ENCODE results near the gene MARCHF10. TPM values are rescaled to one million over a fixed set of nuclear protein-coding genes. Genes with fewer than 3 reads are reported as not detected.

The MARCHF10 gene
- total and polyA plus RNA-seq, 2 donors (not counting 1 experiment from before 2014, with no cell fraction given), result 0.17 TPM; not detected in 1

DNA sequence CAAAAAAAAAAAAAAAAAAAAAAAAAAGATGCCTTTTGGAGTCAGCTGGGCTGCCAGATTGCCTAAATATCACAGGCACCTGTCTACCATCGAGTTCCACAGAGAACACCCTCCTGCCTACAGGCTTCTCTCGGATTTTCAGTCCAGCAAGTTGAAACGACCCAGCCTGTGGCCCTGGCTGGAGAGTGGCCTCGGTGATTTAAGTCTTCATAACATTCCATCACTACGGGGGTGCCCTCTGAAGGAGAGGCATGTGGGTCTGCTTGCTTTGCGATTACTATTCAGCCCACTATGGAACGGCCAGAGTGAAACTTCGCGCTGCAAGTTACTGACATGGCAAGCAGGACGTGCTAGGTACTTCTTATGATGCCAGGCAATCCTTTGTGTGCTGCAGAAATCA is 42.8 kb downstream of the MARCHF10 start:
- Histone ChIP-seq H3K9ac (ENCODE audit: insufficient read depth, low read length) (no peak overlapping the region), H3K27me3 (ENCODE audit: control insufficient read depth, insufficient read depth, low read length) (no peaks in the 10 kb centered on the region), H3K4me1 (ENCODE audit: control insufficient read depth, extremely low read depth, insufficient read depth, low read length) (no peaks in the 10 kb centered on the region), H3K36me3 (ENCODE audit: control insufficient read depth, insufficient read depth, low read length) (no peaks in the 10 kb centered on the region), H2AFZ (ENCODE audit: low read length) (no peak overlapping the region), H3K27ac (ENCODE audit: insufficient read depth, low read length) (no peak overlapping the region), H3K9me3 (ENCODE audit: control insufficient read depth, insufficient read depth, low read depth, low read length) (no peaks in the 10 kb centered on the region), H3K4me3 (replicated peaks in 1 of 4; ENCODE audit: control extremely low read depth in 1 of 4, insufficient read depth in 1 of 4, low read depth in 3 of 4, low read length in 4 of 4) (no peak overlapping the region), H4K20me1 (ENCODE audit: control insufficient read depth, extremely low read depth, insufficient read depth, low read length) (no peaks in the 10 kb centered on the region), H3K4me2 (ENCODE audit: extremely low read depth, insufficient read depth, low read length) (no peak overlapping the region), H3K79me2 (ENCODE audit: control insufficient read depth, insufficient read depth, low read length) (no peaks in the 10 kb centered on the region)
- no peak for TF ChIP-seq EZH2 (IDR thresholded peaks at IDR 0.05; ENCODE audit: low read length, missing control alignments)
- TF ChIP-seq, protein P1, sequence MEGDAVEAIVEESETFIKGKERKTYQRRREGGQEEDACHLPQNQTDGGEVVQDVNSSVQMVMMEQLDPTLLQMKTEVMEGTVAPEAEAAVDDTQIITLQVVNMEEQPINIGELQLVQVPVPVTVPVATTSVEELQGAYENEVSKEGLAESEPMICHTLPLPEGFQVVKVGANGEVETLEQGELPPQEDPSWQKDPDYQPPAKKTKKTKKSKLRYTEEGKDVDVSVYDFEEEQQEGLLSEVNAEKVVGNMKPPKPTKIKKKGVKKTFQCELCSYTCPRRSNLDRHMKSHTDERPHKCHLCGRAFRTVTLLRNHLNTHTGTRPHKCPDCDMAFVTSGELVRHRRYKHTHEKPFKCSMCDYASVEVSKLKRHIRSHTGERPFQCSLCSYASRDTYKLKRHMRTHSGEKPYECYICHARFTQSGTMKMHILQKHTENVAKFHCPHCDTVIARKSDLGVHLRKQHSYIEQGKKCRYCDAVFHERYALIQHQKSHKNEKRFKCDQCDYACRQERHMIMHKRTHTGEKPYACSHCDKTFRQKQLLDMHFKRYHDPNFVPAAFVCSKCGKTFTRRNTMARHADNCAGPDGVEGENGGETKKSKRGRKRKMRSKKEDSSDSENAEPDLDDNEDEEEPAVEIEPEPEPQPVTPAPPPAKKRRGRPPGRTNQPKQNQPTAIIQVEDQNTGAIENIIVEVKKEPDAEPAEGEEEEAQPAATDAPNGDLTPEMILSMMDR (conservative IDR thresholded peaks at IDR 0.05 in 1 of 2, IDR thresholded peaks at IDR 0.05 in 1 of 2; ENCODE audit: low read depth in 1 of 2, low read length in 2 of 2), result no peak
- no peak for DNase-seq (ENCODE audit: low read depth in 2 of 2)

- no peak overlapping the region for H2AFZ ChIP-seq (ENCODE audit: low read length)
- H3K9ac ChIP-seq (ENCODE audit: insufficient read depth, low read length), result no peak overlapping the region
- no peak for DNase-seq (ENCODE audit: low read depth in 2 of 2)
- no peaks in the 10 kb centered on the region for H3K9me3 ChIP-seq (ENCODE audit: control insufficient read depth, insufficient read depth, low read depth, low read length)
- H3K27ac ChIP-seq (ENCODE audit: insufficient read depth, low read length), result no peak overlapping the region
- peaks cover 3% of the 10 kb centered on the region for H3K4me1 ChIP-seq (ENCODE audit: control insufficient read depth, extremely low read depth, insufficient read depth, low read length)
- TF ChIP-seq, protein P1 (conservative IDR thresholded peaks at IDR 0.05 in 1 of 2, IDR thresholded peaks at IDR 0.05 in 1 of 2; ENCODE audit: low read depth in 1 of 2, low read length in 2 of 2), result no peak
- TF ChIP-seq EZH2 (IDR thresholded peaks at IDR 0.05; ENCODE audit: low read length, missing control alignments), result no peak
- no peak overlapping the region for H3K4me3 ChIP-seq (replicated peaks in 1 of 4; ENCODE audit: control extremely low read depth in 1 of 4, insufficient read depth in 1 of 4, low read depth in 3 of 4, low read length in 4 of 4)
- H3K79me2 ChIP-seq (ENCODE audit: control insufficient read depth, insufficient read depth, low read length), result no peaks in the 10 kb centered on the region
- no peaks in the 10 kb centered on the region for H4K20me1 ChIP-seq (ENCODE audit: control insufficient read depth, extremely low read depth, insufficient read depth, low read length)
- no peaks in the 10 kb centered on the region for H3K27me3 ChIP-seq (ENCODE audit: control insufficient read depth, insufficient read depth, low read length)
- no peaks in the 10 kb centered on the region for H3K36me3 ChIP-seq (ENCODE audit: control insufficient read depth, insufficient read depth, low read length)
- no peak overlapping the region for H3K4me2 ChIP-seq (ENCODE audit: extremely low read depth, insufficient read depth, low read length)
These were observed 44.1 kb downstream of the MARCHF10 start for GRCh38 chr17:62763891-62764600.

GRCh38 chr17:62761884-62762283 is 46.2 kb downstream of the MARCHF10 start:
- no peaks in the 10 kb centered on the region for H3K36me3 ChIP-seq (ENCODE audit: control insufficient read depth, insufficient read depth, low read length)
- H3K79me2 ChIP-seq (ENCODE audit: control insufficient read depth, insufficient read depth, low read length), result no peaks in the 10 kb centered on the region
- no peaks in the 10 kb centered on the region for H3K9me3 ChIP-seq (ENCODE audit: control insufficient read depth, insufficient read depth, low read depth, low read length)
- H4K20me1 ChIP-seq (ENCODE audit: control insufficient read depth, extremely low read depth, insufficient read depth, low read length), result no peaks in the 10 kb centered on the region
- DNase-seq (ENCODE audit: low read depth in 2 of 2), result no peak
- no peak overlapping the region for H3K4me3 ChIP-seq (replicated peaks in 1 of 4; ENCODE audit: control extremely low read depth in 1 of 4, insufficient read depth in 1 of 4, low read depth in 3 of 4, low read length in 4 of 4)
- no peaks in the 10 kb centered on the region for H3K27me3 ChIP-seq (ENCODE audit: control insufficient read depth, insufficient read depth, low read length)
- H3K9ac ChIP-seq (ENCODE audit: insufficient read depth, low read length), result no peak overlapping the region
- H3K4me2 ChIP-seq (ENCODE audit: extremely low read depth, insufficient read depth, low read length), result no peak overlapping the region
- H3K4me1 ChIP-seq (ENCODE audit: control insufficient read depth, extremely low read depth, insufficient read depth, low read length), result peaks cover 3% of the 10 kb centered on the region
- no peak overlapping the region for H3K27ac ChIP-seq (ENCODE audit: insufficient read depth, low read length)
- no peak overlapping the region for H2AFZ ChIP-seq (ENCODE audit: low read length)
- TF ChIP-seq EZH2 (IDR thresholded peaks at IDR 0.05; ENCODE audit: low read length, missing control alignments), result no peak
- TF ChIP-seq, protein P1 (conservative IDR thresholded peaks at IDR 0.05 in 1 of 2, IDR thresholded peaks at IDR 0.05 in 1 of 2; ENCODE audit: low read depth in 1 of 2, low read length in 2 of 2), result no peak

Measured in fibroblast of lung (primary cell).